ENCODE measurements around the gene DDR1.
"Not testable (repeated sequence)": the region's sequence is repeated elsewhere in the genome, so short reads cannot be mapped to it uniquely, and the experiment has no call there.

The DDR1 gene

DNA sequence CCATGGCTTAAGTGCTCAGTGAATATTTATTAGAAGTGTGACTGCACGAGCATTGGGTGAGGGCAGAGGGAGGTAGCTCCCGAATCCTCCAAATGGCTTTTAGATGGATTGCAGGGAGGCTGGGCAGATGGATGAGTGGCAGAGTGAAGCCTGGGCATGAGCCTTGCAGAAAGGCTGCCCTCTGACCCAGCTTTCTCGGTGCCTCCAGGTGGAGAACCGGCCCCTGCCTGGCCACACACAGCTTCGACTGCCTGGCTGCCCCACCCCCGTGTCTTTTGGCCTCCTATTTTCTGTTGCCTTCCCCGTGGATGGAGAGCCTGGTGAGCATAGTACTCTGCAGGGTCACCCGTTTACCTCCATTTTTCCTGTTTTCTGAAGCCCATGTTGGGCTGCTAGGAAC is 33.2 kb downstream of the DDR1 start:
- DNase-seq (ENCODE audit: low read depth in 2 of 2), result no peak

- DNase-seq (ENCODE audit: low read depth in 2 of 2), result no peak
Measured at GRCh38 chr6:30918670-30919069, 34.4 kb downstream of the DDR1 start.

DNA sequence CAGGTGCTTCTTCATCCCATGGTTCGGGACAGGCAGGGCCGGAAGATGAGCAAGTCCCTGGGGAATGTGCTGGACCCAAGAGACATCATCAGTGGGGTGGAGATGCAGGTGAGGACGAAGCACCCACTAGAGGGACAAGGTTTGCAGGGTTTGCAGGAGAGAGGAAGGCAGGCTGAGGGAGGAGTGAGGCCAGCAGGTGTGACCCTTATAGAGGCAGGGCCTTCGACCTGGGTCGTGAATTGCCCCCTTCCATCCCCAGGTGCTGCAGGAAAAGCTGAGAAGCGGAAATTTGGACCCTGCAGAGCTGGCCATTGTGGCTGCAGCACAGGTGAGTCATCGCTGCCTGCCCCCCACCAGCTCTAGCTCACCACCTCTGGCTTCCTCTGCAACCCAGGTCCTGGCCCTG is 38.1 kb downstream of the DDR1 start:
- no peak for DNase-seq (ENCODE audit: low read depth in 2 of 2)

DNA sequence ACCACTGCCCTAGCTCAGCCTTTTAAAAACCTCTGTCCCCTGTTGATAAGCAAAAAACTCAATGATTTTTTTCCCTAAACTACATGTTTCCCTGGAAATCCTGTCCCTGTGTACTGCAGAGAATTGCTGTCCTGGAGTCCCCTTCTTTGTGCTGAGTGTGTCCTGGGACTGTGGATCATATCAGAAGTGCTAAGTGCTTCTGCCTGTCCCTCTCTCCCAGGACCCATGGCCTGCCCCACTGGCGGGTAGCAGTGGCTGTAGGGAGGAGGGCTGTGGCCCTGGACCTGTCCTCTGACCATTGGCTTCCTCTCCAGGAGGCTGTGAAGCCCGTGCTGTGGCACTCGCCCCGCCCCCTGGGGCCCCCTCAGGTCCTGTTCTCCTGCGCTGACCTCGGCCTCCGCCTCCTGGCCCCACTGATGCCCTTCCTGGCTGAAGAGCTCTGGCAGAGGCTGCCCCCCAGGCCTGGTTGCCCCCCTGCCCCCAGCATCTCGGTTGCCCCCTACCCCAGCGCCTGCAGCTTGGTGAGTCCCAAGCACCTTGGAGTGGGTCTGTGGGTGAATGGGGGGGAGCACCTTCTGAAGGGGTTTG is 39.8 kb downstream of the DDR1 start:
- not testable (repeated sequence) for DNase-seq (ENCODE audit: low read depth in 2 of 2)

DNA sequence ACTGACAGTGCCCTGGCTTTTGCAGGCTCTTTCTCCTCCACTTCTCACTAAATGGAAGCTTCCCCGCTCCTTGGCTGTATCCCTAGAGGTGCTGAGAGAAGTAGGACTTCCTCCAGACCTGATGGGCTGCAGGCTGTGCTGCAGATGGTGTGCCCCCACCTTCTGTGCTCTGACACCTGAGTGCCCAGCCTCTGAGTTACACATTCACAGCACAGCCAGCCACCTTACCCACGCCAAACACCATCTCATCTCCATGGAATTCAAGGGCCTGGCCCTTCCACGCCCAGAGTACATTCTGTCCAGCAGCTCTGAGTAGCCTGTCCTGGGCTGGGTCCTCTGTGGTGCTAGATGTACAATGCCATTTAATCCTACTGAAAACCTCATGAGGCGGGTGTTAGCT is 42.3 kb downstream of the DDR1 start:
- DNase-seq (ENCODE audit: low read depth in 2 of 2), result no peak

DNA sequence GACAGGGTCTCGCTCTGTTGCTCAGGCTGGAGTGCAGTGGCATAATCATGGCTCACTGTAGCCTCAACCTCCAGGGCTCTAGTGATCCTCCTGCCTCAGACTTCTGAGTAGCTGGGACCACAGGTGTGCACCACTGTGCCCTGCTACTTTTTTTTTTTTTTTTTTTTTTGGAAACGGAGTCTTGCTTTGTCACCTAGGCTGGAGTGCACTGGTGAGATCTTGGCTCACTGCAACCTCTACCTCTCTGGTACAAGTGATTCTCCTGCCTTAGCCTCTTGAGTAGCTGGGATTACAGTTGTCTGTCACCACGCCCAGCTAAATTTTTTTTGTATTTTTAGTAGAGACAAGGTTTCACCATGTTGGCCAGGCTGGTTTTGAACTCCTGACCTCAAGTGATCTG is 42.8 kb downstream of the DDR1 start:
- not testable (repeated sequence) for DNase-seq (ENCODE audit: low read depth in 2 of 2)

GRCh38 chr6:30928677-30929076 is 44.4 kb downstream of the DDR1 start:
- DNase-seq (ENCODE audit: low read depth in 2 of 2), result no peak

GRCh38 chr6:30930506-30930905 is 46.2 kb downstream of the DDR1 start:
- no peak for DNase-seq (ENCODE audit: low read depth in 2 of 2)

- no peak for DNase-seq (ENCODE audit: low read depth in 2 of 2)
Measured at GRCh38 chr6:30931272-30931671, 47.0 kb downstream of the DDR1 start.

- DNase-seq (ENCODE audit: low read depth in 2 of 2), result no peak
Measured at GRCh38 chr6:30931969-30932645, 47.8 kb downstream of the DDR1 start, which contains the start of gene SFTA2. SFTA2 (minus strand) TSS chr6:30932170; CDS start chr6:30932096, 74 bp downstream.

DNA sequence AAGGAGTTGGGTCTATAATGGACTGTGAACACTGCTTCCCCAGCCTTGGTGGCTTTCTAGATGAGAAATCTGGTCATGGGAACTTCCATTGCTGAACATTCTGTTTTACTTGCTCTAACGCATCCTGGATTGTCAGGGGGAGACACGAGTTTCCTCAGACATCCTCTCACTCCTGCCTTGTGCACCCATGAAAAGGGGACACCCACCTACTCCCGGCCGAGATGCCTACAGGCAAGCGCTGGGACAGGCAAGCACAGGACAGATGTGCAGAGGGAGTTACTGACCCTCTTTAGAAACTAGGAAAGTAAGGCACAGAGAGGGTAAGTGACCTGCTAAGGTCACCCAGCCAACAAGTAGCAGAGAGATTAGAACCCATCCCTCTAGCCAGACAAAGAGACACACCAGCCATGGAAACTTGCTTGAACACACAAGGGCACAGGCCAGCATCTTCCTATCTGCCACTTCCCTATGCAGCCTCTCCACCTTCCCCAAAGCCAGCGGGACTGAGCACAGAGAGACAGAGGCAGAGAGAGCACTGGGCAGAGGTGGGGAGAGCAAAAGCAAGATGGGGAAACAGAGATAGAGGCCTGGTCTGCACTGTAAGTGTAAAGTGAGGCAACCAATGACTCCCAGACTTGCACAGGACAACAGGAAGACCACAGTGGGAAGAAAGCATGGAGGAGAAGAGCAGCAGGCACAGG is 48.5 kb downstream of the DDR1 start:
- DNase-seq (ENCODE audit: low read depth in 2 of 2), result no peak

GRCh38 chr6:30935018-30935417 is 50.7 kb downstream of the DDR1 start:
- no peak for DNase-seq (ENCODE audit: low read depth in 2 of 2)

GRCh38 chr6:30937265-30937664 is 52.9 kb downstream of the DDR1 start:
- no peak for DNase-seq (ENCODE audit: low read depth in 2 of 2)

DNA sequence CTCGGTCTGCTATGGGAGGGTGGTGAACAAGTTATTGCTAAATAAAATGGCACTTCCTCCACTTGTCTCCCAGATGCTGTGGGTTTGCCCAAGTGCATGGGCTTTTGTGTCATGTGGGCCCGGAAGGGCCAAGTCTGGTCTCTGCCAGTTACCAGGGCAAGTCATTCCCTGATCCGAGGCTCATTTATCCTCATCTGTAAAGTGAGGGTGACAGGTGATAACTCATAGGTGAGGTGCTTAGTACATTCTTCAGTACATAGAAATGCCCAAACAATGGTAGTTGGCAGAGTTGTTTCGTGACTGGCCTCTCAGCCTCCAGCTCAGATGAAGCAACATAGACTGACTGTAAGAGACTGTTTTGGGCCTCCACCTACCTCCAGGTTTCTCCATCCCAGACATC is 54.4 kb downstream of the DDR1 start:
- DNase-seq (ENCODE audit: low read depth in 2 of 2), result no peak

GRCh38 chr6:30939473-30939872 is 55.2 kb downstream of the DDR1 start:
- no peak for DNase-seq (ENCODE audit: low read depth in 2 of 2)

DNA sequence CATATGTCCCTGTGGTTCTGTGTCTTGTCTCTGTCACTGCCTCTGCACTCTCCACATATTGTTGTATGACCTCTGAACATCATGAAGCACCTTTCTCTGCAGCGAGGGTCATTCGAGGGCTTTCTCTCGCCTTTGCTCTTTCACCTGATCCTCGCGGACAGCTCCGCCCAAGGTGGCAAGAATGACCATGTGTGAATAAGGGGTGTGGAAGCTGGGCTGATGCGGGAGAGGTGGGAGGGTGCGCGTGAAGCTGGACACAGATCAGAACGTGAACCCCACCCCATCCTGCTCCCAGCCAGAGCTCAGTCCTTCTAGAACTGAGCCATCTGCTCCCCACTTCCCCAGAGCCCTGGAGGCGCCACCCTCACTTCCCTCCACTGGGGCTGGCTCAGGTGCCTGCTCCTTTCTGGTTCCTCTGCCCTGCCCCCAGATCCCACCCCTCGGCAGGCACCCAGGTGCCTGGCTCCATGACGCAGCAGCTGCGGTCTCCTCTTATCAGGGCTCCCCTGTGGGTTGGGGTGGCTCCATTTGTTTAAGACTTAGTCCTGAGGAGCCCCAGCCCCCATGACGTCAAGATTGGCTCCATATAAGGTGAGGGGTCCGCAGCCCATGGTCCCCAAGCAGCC is 56.2 kb downstream of the DDR1 start, which contains the start of gene MUCL3:
TSS of gene MUCL3 (plus strand) at position 613 of the 626 bp plus-strand sequence. CDS start 27 bp downstream, outside the sequence.
- DNase-seq (ENCODE audit: low read depth in 2 of 2), result no peak

DNA sequence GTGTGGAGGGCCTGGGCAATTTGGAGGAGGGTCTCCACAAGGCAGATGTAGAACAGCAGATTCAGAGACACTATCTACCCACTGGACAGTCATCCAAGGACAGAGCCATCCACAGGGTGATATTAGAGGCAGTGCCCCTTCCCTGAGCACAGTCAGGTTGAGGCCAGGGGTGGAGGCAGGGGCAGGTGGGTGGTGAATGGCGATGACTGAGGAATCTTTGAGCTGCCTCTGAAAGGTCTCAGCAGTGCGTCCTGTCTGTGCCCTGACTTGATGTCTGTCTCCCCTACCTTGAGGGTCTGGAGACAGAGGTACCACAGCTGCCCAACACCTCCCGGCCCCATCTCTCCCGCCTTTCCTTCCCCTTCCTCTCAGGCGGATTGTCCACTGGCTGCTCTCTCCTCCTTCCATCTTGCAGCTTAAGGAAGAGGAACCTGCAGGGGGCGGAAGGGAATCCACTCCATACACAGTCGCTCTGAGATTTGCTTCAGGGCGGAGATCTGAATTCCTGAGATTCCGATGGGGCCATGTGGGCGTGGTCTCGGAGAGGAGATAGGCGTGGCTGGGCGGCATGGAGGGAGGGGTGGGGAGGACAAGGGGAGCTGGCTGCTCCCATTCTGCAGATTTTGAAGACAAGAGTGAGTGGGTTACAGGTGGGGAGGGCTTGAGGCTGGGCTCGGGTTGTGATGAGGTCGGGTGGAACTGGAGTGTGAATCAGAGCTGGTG is 58.2 kb downstream of the DDR1 start:
- no peak for DNase-seq (ENCODE audit: low read depth in 2 of 2)

DNA sequence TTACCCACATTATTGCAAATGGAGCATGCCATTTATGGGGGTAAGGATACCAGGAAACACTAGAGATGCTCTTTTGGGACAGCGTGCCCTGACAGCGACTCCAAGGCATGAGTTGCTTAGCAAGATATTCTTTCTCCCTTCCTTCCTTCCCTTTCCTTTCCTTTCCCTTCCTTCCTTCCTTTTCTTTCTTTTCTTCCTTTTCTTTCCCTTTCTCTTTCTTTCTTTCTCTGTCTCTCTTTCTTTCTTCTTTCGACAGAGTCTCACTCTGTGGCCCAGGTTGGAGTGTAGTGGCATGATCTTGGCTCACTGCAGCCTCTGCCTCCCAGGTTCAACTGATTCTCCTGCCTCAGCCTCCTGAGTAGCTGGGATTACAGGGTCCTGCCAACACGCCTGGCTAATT is 59.7 kb downstream of the DDR1 start:
- no peak for DNase-seq (ENCODE audit: low read depth in 2 of 2)

GRCh38 chr6:30945281-30945680 is 61.0 kb downstream of the DDR1 start:
- no peak for DNase-seq (ENCODE audit: low read depth in 2 of 2)

GRCh38 chr6:30947231-30947630 is 62.9 kb downstream of the DDR1 start:
- DNase-seq (ENCODE audit: low read depth in 2 of 2), result no peak

DNA sequence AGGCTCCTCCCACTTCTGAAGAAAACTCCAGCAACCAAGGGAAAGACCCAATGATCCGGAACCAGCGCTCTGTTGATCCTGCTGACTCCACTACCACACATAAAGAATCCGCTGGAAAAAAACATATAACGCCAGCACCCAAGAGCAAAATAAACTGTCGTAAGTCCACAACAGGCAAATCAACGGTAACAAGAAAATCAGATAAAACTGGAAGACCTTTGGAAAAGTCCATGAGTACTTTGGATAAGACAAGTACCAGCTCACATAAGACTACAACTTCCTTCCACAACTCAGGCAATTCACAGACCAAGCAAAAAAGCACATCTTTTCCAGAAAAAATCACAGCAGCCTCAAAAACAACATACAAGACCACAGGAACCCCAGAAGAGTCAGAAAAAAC is 64.5 kb downstream of the DDR1 start:
- no peak for DNase-seq (ENCODE audit: low read depth in 2 of 2)
